Hair follicular keratinocyte (primary cell): ENCODE data around the gene PLK5. TPM values are rescaled to one million over a fixed set of nuclear protein-coding genes. Genes with fewer than 3 reads are reported as not detected.

Experiments used
- total RNA-seq: library from RNA; depleted of rRNA; stranded (reverse); fragments of >200 nt; gene quantifications from 2 replicates; pipeline ENCODE4 v1.2.3, GENCODE V29; 2015

Gene PLK5
- total RNA-seq: not detected in 2 replicates

DNA sequence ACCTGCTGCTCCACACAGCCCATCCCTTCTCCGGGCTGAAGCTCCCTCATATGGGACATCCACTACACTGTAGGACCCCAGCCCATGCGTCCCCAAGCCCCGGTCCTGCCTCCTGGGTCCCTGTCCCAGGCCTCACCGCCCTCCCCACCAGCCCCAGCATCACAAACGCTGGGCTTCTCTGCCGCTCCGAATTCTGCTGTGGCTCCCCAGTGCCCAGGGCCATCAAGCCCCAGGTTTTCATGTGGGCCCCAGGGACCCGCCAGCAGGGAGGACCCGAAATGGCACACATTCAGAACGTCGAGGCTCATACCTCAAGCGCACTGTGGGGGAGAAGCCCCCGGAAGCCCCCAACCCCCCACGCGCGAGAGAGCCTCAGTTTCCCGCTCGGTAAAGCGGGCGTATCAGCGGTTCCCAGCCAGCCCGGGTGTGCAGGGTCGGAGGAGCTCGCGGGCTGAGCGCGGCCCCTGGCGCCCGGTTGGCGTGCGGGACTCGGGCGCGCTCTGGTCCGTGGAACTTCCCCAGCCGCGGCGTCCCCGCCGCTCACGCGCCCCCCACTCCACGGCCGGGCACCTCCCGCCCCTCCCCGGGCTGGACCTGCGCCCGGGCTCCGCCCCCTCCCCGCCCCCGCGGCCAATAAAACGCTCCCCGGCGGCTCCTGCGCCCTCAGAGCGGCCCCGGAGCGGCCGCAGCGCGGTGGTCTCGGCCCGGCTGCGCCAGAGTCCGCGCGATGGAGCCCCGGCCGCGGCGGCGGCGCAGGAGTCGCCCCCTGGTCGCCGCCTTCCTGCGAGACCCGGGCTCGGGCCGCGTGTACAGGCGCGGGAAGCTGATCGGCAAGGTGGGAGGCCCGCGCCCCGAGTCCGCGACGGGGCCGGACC, at the start of gene PLK5:
PLK5 (plus strand) TSS at position 666 of the 875 bp plus-strand sequence. CDS start 2,920 bp downstream, outside the sequence.

GRCh38 chr19:1478934-1479707, 44.8 kb upstream of the PLK5 start, which contains the start of gene C19orf25:
C19orf25 (minus strand) TSS chr19:1479215; CDS start chr19:1478903, 312 bp downstream.

GRCh38 chr19:1490311-1491113, 33.4 kb upstream of the PLK5 start, which contains the start of gene PCSK4:
PCSK4 (minus strand) TSS chr19:1490350; CDS start chr19:1490346, 4 bp downstream.

GRCh38 chr19:1491114-1491848, 32.6 kb upstream of the PLK5 start, which contains the start of gene REEP6:
REEP6 (plus strand) TSS chr19:1491181; CDS start chr19:1491270, 89 bp downstream.

DNA sequence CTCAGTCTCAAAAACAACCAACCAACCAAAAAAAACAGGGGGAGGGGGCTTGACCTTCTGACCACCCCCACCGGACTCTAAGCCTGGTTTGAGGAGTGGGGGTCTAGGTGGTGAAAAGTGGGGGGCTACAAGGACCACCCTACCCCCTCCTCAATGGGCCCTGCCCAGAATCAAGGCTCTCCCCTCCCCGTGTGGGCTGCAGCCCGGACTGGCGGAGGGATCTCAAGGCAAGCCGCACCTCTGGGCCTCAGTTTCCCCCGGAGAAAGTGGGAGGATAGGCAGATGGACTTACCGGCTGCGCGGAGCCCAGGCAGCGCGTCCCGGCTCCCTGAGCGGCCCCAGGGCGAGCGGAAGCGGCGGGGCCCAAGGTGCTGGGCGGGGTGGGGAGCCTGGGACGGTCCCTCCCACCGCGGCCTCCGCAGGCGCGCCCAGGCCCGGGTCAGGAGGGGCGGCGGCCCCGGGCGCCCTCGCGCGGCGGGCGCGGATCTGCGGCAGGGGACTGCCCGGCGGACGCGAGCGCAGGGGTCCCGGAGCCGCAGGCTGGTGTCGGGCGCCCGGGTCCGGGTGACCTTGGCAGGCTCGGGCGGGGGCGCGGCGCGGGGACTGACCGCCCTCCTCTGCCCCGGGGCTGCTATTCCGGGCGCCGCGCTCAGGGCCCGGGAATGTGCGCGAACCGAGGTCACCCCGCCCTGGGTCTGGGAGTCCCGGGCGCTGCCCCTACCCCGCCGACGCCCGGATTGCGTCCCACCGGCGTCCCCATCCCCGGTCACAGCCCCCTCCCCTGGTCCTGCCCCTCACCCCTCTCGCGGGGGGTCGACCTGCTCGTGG, 11.0 kb upstream of the PLK5 start, which contains the start of gene ADAMTSL5:
ADAMTSL5 (minus strand) TSS at position 349 of the 828 bp plus-strand sequence. CDS start 2,076 bp downstream, outside the sequence.

GRCh38 chr19:1568320-1569019, 44.6 kb downstream of the PLK5 start, which contains the start of gene MEX3D:
MEX3D (minus strand) TSS chr19:1568325; CDS start chr19:1568058, 267 bp downstream.

Other genes starting within 250 kb of the PLK5 start
- gene FAM174C, start 248.5 kb upstream of the PLK5 start, total RNA-seq: 65.4 and 81.1 TPM in 2 replicates
- not detected in 2 replicates for gene EFNA2, start 238.2 kb upstream of the PLK5 start, total RNA-seq
- 161 and 201 TPM in 2 replicates for gene NDUFS7, start 140.2 kb upstream of the PLK5 start, total RNA-seq
- 5.2 and 6.9 TPM in 2 replicates for gene GAMT, start 122.5 kb upstream of the PLK5 start, total RNA-seq
- gene DAZAP1, start 116.5 kb upstream of the PLK5 start, total RNA-seq: 84.1 and 126 TPM in 2 replicates
- 1,980 and 2,817 TPM in 2 replicates for gene RPS15, start 85.7 kb upstream of the PLK5 start, total RNA-seq
- under 0.01 and 0.08 TPM in 2 replicates for gene APC2, start 74.0 kb upstream of the PLK5 start, total RNA-seq
- 37.1 and 39.1 TPM in 2 replicates for gene C19orf25, start 44.9 kb upstream of the PLK5 start, total RNA-seq
- 1.0 and 1.1 TPM in 2 replicates for gene PCSK4, start 33.7 kb upstream of the PLK5 start, total RNA-seq
- gene REEP6, start 32.9 kb upstream of the PLK5 start, total RNA-seq: 2.0 and 2.7 TPM in 2 replicates
- 2.7 and 11.0 TPM in 2 replicates for gene ADAMTSL5, start 11.1 kb upstream of the PLK5 start, total RNA-seq
- 33.0 and 33.5 TPM in 2 replicates for gene MEX3D, start 44.2 kb downstream of the PLK5 start, total RNA-seq
- 97.8 and 110 TPM in 2 replicates for gene MBD3, start 68.8 kb downstream of the PLK5 start, total RNA-seq
- gene UQCR11, start 81.4 kb downstream of the PLK5 start, total RNA-seq: 92.8 and 109 TPM in 2 replicates
- 112 and 147 TPM in 2 replicates for gene TCF3, start 128.5 kb downstream of the PLK5 start, total RNA-seq
- not detected in 2 replicates for gene ONECUT3, start 229.4 kb downstream of the PLK5 start, total RNA-seq